ENCODE results near the gene ANKS1B. TPM values are rescaled to one million over a fixed set of nuclear protein-coding genes. Genes with fewer than 3 reads are reported as not detected.
A peak's percentile ranks its signal among the peaks of the same experiment; 100 is the strongest.

ANKS1B gene
- total RNA-seq, 1 experiment from 2014 or later: 0.61 TPM

GRCh38 chr12:98799146-98799810 is 1185.5 kb downstream of the ANKS1B start:
- peak in 1 of 2 experiments; percentile 38 for DNase-seq

GRCh38 chr12:98797200-98797599 is 1187.5 kb downstream of the ANKS1B start:
- no peaks in the 10 kb centered on the region for H3K9me3 Mint-ChIP-seq (ENCODE audit: unreplicated experiment)
- H3K4me3 ChIP-seq (ENCODE audit: low read depth, low read length): no peak overlapping the region
- no peaks in the 10 kb centered on the region for H3K4me1 ChIP-seq
- no TSS peak for BruUV-seq (replicated peaks)
- no peak for DNase-seq
- no peaks in the 10 kb centered on the region; the same call in 1 of the 2 replicates for H3K27me3 ChIP-seq (replicated peaks; ENCODE audit: control insufficient read depth, insufficient read depth, low read length)
- H3K4me3 Mint-ChIP-seq (ENCODE audit: unreplicated experiment): no peak overlapping the region
- intact Hi-C loops (cut with micrococcal nuclease; ENCODE audit: unreplicated experiment): no loop called here
- no peak overlapping the region for H3K27ac Mint-ChIP-seq (ENCODE audit: unreplicated experiment)
- H3K36me3 Mint-ChIP-seq (ENCODE audit: insufficient read depth, unreplicated experiment): no peaks in the 10 kb centered on the region
- ChIA-PET CTCF (interaction anchor here (0.6 kb wide), 1 partner anchor 32 kb away, joined by 4 read pairs; no protein-coding TSS in a partner anchor), POLR2A (no interaction called here)
- H3K27me3 Mint-ChIP-seq (ENCODE audit: insufficient read depth, unreplicated experiment): peaks cover 18% of the 10 kb centered on the region
- no peak for TF ChIP-seq CTCF (IDR thresholded peaks at IDR 0.05; ENCODE audit: insufficient read depth in 1 of 2, low read depth in 1 of 2, low read length in 1 of 2, severe bottlenecking in 1 of 2, unreplicated experiment in 1 of 2)
- H3K4me1 Mint-ChIP-seq (ENCODE audit: low read depth, unreplicated experiment): no peaks in the 10 kb centered on the region
- no peaks in the 10 kb centered on the region for H3K9me3 ChIP-seq
- H3K36me3 ChIP-seq (ENCODE audit: control insufficient read depth, insufficient read depth, low read length): no peaks in the 10 kb centered on the region

More at GRCh38 chr12:98799146-98799810, 1185.5 kb downstream of the ANKS1B start:
- Histone ChIP-seq H3K9me3 (no peaks in the 10 kb centered on the region), H3K4me1 (no peaks in the 10 kb centered on the region), H3K4me3 (ENCODE audit: low read depth, low read length) (no peak overlapping the region), H3K36me3 (ENCODE audit: control insufficient read depth, insufficient read depth, low read length) (no peaks in the 10 kb centered on the region), H3K27me3 (replicated peaks; ENCODE audit: control insufficient read depth, insufficient read depth, low read length) (no peaks in the 10 kb centered on the region)
- CTCF ChIA-PET: interaction anchor here (0.6 to 1.2 kb wide), 3 partner anchors 81 to 206 kb away, joined by 4 to 6 read pairs (median 4); partner anchors contain the start of gene SLC25A3
- POLR2A ChIA-PET: no interaction called here
- no peaks in the 10 kb centered on the region for H3K9me3 Mint-ChIP-seq (ENCODE audit: unreplicated experiment)
- no peaks in the 10 kb centered on the region for H3K36me3 Mint-ChIP-seq (ENCODE audit: insufficient read depth, unreplicated experiment)
- H3K27ac Mint-ChIP-seq (ENCODE audit: unreplicated experiment): no peak overlapping the region
- H3K4me3 Mint-ChIP-seq (ENCODE audit: unreplicated experiment): no peak overlapping the region
- intact Hi-C loops (cut with micrococcal nuclease; ENCODE audit: unreplicated experiment): loop anchor here (1.0 kb wide), 2 partner anchors 73 to 100 kb away; no protein-coding TSS in a partner anchor
- H3K27me3 Mint-ChIP-seq (ENCODE audit: insufficient read depth, unreplicated experiment): peaks cover 17% of the 10 kb centered on the region
- BruUV-seq (replicated peaks): no TSS peak
- TF ChIP-seq CTCF (IDR thresholded peaks at IDR 0.05; ENCODE audit: insufficient read depth in 1 of 2, low read depth in 1 of 2, low read length in 1 of 2, severe bottlenecking in 1 of 2, unreplicated experiment in 1 of 2): no peak
- no peaks in the 10 kb centered on the region for H3K4me1 Mint-ChIP-seq (ENCODE audit: low read depth, unreplicated experiment)

GRCh38 chr12:98796745-98797144 is 1188.0 kb downstream of the ANKS1B start:
- intact Hi-C loops (cut with micrococcal nuclease; ENCODE audit: unreplicated experiment): no loop called here
- H3K4me1 Mint-ChIP-seq (ENCODE audit: low read depth, unreplicated experiment): no peaks in the 10 kb centered on the region
- no peaks in the 10 kb centered on the region for H3K4me1 ChIP-seq
- ChIA-PET CTCF (interaction anchor here (0.6 kb wide), 1 partner anchor 33 kb away, joined by 4 read pairs; no protein-coding TSS in a partner anchor), POLR2A (no interaction called here)
- no TSS peak for BruUV-seq (replicated peaks)
- no peak overlapping the region for H3K4me3 ChIP-seq (ENCODE audit: low read depth, low read length)
- no peaks in the 10 kb centered on the region for H3K36me3 Mint-ChIP-seq (ENCODE audit: insufficient read depth, unreplicated experiment)
- H3K9me3 Mint-ChIP-seq (ENCODE audit: unreplicated experiment): no peaks in the 10 kb centered on the region
- H3K9me3 ChIP-seq: no peaks in the 10 kb centered on the region
- no peak overlapping the region for H3K27ac Mint-ChIP-seq (ENCODE audit: unreplicated experiment)
- no peak for DNase-seq
- H3K4me3 Mint-ChIP-seq (ENCODE audit: unreplicated experiment): no peak overlapping the region
- no peaks in the 10 kb centered on the region; the same call in 1 of the 2 replicates for H3K27me3 ChIP-seq (replicated peaks; ENCODE audit: control insufficient read depth, insufficient read depth, low read length)
- no peaks in the 10 kb centered on the region for H3K36me3 ChIP-seq (ENCODE audit: control insufficient read depth, insufficient read depth, low read length)
- H3K27me3 Mint-ChIP-seq (ENCODE audit: insufficient read depth, unreplicated experiment): peaks cover 16% of the 10 kb centered on the region
- TF ChIP-seq CTCF (IDR thresholded peaks at IDR 0.05; ENCODE audit: insufficient read depth in 1 of 2, low read depth in 1 of 2, low read length in 1 of 2, severe bottlenecking in 1 of 2, unreplicated experiment in 1 of 2): no peak

Data from Caco-2 (cell line).